HT-29 (cell line): ENCODE results near the gene NFKB1. TPM values are rescaled to one million over a fixed set of nuclear protein-coding genes. Genes with fewer than 3 reads are reported as not detected.

Experiments
- DNase-seq: peaks from one replicate; pipeline ENCODE4 v3.0.0-alpha.2; 2015; ENCODE audit warnings: low spot score
- total RNA-seq: library from RNA; depleted of rRNA; stranded (reverse); fragments of >200 nt; shearing (Covaris generic); gene quantifications from 2 replicates; pipeline ENCODE4 v1.2.3, GENCODE V29; 2014; rRNA removed

Gene NFKB1
- total RNA-seq, 1 experiment from 2014 or later = 21.2 TPM

- DNase-seq = no peak
These were observed 123.3 kb downstream of the NFKB1 start for GRCh38 chr4:102624505-102624904.

- peak; percentile 18 for DNase-seq
These were observed 124.2 kb downstream of the NFKB1 start for GRCh38 chr4:102625232-102625930.

GRCh38 chr4:102627831-102628523 lies 126.8 kb downstream of the NFKB1 start:
- DNase-seq = peak; percentile 10

GRCh38 chr4:102629673-102630072 lies 128.5 kb downstream of the NFKB1 start:
- no peak for DNase-seq

- no peak for DNase-seq
These were observed 130.5 kb downstream of the NFKB1 start for GRCh38 chr4:102631616-102632015.

GRCh38 chr4:102632241-102633065 lies 131.3 kb downstream of the NFKB1 start:
- no peak for DNase-seq

GRCh38 chr4:102633100-102633499 lies 131.9 kb downstream of the NFKB1 start:
- DNase-seq = no peak

GRCh38 chr4:102637391-102637790 lies 136.2 kb downstream of the NFKB1 start:
- no peak for DNase-seq

- DNase-seq = no peak
These were observed 137.5 kb downstream of the NFKB1 start for GRCh38 chr4:102638621-102639020.

- DNase-seq = no peak
These were observed 138.4 kb downstream of the NFKB1 start for GRCh38 chr4:102639598-102639997.

GRCh38 chr4:102640669-102641068 lies 139.5 kb downstream of the NFKB1 start:
- peak; percentile 35 for DNase-seq

GRCh38 chr4:102641793-102642192 lies 140.6 kb downstream of the NFKB1 start:
- no peak for DNase-seq

- no peak for DNase-seq
These were observed 141.6 kb downstream of the NFKB1 start for GRCh38 chr4:102642631-102643298.

GRCh38 chr4:102647117-102647516 lies 146.0 kb downstream of the NFKB1 start:
- DNase-seq = no peak

- DNase-seq = no peak
These were observed 156.0 kb downstream of the NFKB1 start for GRCh38 chr4:102657206-102657605.

GRCh38 chr4:102663073-102663472 lies 161.9 kb downstream of the NFKB1 start:
- DNase-seq = no peak

GRCh38 chr4:102665527-102665926 lies 164.4 kb downstream of the NFKB1 start:
- no peak for DNase-seq

Other genes with a start within 250 kb of the NFKB1 start
- 13.6 and 14.6 TPM in 2 replicates for gene SLC39A8, start 155.9 kb upstream of the NFKB1 start, total RNA-seq